HG02840 (cell line): ENCODE data around the gene ZBTB20.
"Not testable (repeated sequence)": the region's sequence is repeated elsewhere in the genome, so short reads cannot be mapped to it uniquely, and the experiment has no call there.

ENCODE experiments used
- ATAC-seq: cut with Tn5 transposase; IDR thresholded peaks from one replicate; pipeline ENCODE4 v1.9.1; 2021; ENCODE audit warnings: mild to moderate bottlenecking, moderate library complexity, moderate number of reproducible peaks; ENCODE audit not compliant: unreplicated experiment, low FRiP score

The ZBTB20 gene

GRCh38 chr3:115148142-115148790 lies 1.2 kb upstream of the ZBTB20 start:
- ATAC-seq, result no peak

GRCh38 chr3:115147329-115148141 lies 447 bp upstream of the ZBTB20 start:
- ATAC-seq, result peak; percentile 86

- ATAC-seq, result no peak
Observed at GRCh38 chr3:115146032-115146417, 1.1 kb downstream of the ZBTB20 start.

GRCh38 chr3:115141033-115141757 lies 5.9 kb downstream of the ZBTB20 start:
- no peak for ATAC-seq

- no peak for ATAC-seq
Observed at GRCh38 chr3:115139072-115139471, 8.0 kb downstream of the ZBTB20 start.

GRCh38 chr3:115134648-115135347 lies 12.3 kb downstream of the ZBTB20 start:
- no peak for ATAC-seq

- ATAC-seq, result no peak
Observed at GRCh38 chr3:115127208-115127607, 19.9 kb downstream of the ZBTB20 start.

- ATAC-seq, result no peak
Observed at GRCh38 chr3:115120597-115120996, 26.5 kb downstream of the ZBTB20 start.

- no peak for ATAC-seq
Observed at GRCh38 chr3:115113367-115113766, 33.7 kb downstream of the ZBTB20 start.

GRCh38 chr3:115111632-115112031 lies 35.5 kb downstream of the ZBTB20 start:
- ATAC-seq, result no peak

GRCh38 chr3:115110830-115111229 lies 36.3 kb downstream of the ZBTB20 start:
- ATAC-seq, result no peak

- not testable (repeated sequence) for ATAC-seq
Observed at GRCh38 chr3:115110066-115110465, 37.0 kb downstream of the ZBTB20 start.

GRCh38 chr3:115108614-115109013 lies 38.5 kb downstream of the ZBTB20 start:
- no peak for ATAC-seq

- ATAC-seq, result no peak
Observed at GRCh38 chr3:115102046-115102445, 45.0 kb downstream of the ZBTB20 start.

- no peak for ATAC-seq
Observed at GRCh38 chr3:115100806-115101205, 46.3 kb downstream of the ZBTB20 start.

- ATAC-seq, result no peak
Observed at GRCh38 chr3:115099986-115100571, 47.0 kb downstream of the ZBTB20 start.

GRCh38 chr3:115099134-115099985 lies 47.7 kb downstream of the ZBTB20 start:
- ATAC-seq, result no peak

- no peak for ATAC-seq
Observed at GRCh38 chr3:115098354-115099073, 48.6 kb downstream of the ZBTB20 start.

GRCh38 chr3:115095236-115095635 lies 51.9 kb downstream of the ZBTB20 start:
- no peak for ATAC-seq
